HG02981 (cell line): ENCODE results near the gene KLHL6.
A peak's percentile ranks its signal among the peaks of the same experiment; 100 is the strongest.
"Not testable (repeated sequence)": the region's sequence is repeated elsewhere in the genome, so short reads cannot be mapped to it uniquely, and the experiment has no call there.

ENCODE experiments used
- ATAC-seq: cut with Tn5 transposase; IDR thresholded peaks from one replicate; pipeline ENCODE4 v1.9.1; 2021; ENCODE audit warnings: mild to moderate bottlenecking, moderate library complexity; ENCODE audit not compliant: unreplicated experiment

KLHL6 gene

DNA sequence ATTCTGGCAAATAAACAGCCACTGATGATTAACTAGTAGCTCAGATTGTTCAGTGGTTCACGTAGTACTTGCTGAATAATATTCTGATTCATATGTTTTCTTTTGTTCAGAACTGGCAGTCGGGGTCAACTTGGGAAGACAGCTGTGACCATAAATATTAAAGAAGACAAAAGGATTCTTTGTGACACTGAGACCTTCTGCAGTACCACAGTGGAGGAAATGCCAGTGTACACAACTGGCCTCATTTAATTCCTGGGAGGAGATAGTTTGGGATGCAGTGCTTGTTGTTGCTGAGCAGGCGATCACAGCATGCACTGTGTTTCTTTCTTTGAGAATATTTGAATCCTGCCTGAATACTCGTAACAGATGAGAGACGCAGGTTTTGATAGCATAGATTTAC, 100.4 kb downstream of the KLHL6 start:
- ATAC-seq, result no peak

DNA sequence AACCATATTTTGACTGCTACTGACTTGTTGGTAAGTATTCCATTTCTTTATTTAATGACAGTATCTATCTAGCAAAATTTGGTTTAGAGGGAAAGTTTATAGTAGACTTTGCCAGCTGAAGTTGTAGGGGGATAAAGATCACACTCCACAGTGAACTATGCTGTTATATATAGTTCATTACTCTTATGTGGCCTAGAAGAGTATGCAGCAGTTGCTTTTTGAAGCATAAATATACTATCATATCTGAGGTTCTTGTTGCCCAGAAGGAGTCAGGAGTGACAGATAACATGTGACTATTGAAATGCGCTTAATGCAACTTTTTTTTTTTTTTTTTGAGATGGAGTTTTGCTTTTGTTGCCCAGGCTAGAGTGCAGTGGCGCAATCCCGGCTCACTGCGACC, 101.4 kb downstream of the KLHL6 start:
- no peak for ATAC-seq

DNA sequence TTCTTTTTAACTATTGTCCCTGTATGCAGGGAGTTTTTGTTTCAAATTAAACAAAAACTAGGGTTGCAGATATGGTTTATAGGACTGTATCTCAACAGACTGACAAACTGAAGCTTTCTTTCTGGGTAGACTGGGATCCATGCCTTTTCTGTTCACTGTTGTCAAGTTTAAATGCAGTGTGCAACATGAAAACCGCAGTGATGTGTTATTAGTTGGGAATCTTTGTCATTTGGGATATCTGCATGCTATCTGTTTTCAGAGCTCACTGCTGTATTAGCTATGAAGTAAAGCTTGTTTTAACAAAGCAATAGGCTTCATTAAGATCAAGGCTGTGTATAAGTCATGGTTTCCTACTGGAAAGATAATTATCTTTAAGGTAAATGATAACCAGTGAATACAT, 105.7 kb downstream of the KLHL6 start:
- ATAC-seq, result no peak

DNA sequence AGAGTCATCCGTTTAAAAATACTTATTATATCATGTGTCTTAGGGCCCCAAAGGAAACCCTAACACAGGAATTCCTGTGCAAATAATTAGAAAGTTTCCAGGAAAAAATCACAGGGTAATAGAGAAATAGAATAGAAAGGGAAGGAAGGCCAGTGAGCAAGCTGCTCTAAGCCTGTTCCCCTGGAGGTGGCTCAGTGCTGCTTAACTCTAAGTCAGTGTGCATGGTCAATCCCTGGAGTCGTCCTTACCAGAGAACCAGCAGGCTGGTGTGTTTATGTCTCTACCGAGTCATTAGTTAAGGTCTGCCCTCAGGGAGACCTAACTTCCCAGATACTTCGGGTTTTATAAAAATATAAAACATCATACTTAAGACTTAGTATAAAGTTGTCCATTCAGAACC, 106.1 kb downstream of the KLHL6 start:
- ATAC-seq, result no peak

DNA sequence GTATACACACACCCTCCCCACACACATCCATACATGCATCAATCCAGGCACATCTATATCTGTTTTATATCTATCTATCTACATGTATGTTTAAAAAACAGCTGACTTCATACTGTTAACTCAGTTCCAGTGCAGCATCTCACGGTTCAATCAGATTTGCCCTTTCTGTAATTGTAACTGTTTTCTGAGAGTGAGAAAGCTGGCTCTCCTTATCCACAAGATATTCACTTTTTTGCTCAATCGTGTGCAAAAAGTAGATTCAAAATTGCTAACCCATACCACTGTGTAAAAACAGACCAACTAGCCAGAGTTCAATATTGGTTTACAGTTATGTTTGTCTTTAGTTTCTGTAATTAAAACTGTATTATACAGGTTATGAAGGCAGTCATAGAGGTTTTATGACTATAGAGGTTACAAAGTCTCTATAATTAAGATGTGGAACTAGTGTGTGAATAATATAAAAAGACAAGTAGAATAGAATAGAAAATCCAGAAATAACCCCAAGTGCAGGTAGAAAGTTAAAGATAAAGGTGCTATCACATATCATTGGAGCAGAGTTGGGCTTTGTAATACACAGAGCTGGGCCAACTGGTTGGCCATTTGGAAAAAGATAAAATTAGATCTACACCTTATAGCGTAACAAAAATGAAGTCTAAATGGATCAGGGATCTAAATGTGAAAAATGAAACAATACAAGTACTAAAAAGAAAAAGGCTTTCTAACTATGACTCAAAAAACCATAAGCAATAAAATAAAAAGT, 107.0 kb downstream of the KLHL6 start:
- ATAC-seq, result no peak

DNA sequence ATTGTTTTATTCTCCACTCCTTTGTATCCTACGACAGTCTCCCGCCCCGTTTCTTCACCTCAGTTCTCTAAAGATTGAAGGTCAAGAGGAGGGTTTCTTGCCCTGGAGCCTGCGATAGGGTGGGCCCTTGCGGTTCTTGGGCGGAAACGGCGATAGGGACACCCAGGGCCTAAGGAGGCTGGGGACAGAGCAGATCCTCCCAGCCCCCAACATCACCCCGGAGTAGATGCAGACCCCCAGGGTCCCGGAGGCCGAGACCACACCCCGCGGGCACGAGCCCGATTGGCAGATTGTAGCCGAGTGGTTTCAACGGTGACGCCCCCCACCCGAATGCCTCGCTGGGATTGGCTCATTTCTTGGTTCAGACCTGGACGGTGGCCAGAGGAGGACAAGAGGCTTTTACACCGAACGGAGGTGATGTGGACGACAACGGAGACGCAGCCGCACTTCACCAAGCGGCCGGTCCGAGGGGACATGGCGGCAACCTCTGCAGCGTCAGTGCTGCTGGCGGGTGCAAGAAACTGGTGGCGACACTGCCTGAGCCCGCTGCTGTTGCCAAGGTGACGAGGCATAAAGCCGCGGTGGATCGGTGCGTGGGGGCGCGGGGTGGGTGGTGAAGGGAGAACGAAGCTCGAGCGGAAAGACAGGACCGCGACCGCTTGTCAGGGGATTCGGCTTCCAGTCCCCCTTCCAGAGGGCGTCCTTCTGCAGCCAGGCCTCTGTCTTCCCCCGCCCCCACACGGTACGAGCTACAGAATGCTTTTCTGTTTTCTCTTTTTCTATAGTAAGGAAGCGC, 108.1 kb downstream of the KLHL6 start:
- peak; percentile 87 for ATAC-seq

DNA sequence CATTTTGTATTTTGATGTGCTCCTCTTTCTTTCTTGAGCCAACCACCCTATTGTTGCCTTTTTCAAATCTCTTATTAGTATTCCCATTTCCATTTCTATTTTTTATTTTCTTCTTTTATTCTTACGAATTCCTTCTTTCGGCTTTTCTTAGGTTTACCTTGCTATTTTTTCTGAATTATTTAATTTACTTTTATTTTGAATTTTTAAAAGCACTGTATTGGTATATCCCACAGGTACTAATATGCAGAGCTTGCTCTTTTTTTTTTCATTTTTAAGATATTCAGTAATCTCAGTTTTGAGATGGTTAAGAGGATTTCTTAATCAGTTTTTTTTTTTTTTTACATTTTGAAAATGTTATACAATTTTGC, 108.7 kb downstream of the KLHL6 start:
- no peak for ATAC-seq

DNA sequence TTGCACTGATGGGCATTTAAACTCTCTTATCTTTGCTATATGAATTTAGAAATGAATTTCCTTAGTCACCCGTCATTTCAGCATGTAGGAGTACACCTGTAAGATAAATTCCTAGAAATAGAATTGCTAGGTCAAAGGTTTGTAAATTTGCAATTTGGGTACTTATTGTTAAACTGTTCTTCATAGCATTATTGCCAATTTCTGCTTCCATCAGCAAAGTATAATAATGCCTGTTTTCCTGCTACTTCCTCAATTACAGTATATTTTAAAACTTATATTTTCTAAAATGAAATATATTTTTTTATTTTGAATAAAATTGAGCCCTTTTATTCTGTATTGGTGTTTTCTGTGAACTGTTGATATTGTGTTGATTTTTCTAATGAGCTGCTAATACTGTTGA, 110.8 kb downstream of the KLHL6 start:
- ATAC-seq, result no peak

DNA sequence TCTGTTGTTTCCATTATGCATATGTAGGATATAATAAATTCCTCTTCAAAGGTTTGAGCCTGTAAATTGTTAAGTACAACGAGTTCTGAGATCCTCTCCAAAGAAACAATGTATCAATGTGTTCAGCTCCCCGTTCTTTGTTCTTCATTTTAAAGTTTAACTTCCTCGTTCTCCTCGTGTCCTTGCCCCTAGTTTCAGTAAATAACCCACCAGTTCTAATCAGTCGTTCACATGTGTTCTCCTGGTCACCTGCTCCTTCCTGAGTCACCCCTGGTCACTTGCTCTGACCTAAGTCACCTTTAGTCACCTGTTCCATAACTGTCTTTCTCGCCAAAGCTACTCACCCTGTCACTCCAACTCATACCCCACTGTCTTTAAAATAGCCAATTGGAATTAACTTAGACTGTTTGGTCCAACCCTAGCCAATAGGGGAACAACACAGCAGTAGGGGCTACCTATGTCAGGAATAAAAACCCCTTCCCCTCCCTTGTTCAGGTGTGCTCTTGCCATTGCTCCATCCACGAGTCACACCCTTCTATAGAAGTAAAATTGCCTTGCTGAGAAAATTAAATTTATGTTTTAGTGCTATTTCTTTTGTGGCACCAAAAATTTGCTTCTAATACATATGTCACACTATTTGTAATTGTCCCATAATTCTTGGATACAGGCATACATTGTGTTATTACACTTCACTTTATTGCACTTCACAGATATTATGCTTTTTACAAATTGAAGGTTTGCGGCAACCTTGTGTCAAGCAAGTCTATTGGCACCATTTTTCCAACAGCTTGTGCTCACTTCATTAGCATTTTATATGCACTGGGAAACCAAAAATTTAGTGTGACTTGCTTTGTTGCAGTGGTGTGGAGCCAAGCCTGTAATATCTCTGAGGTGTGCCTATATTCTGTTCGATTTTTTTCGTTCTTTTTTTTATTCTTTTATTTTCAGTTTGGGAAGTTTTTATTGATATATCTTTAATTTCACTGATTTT, 111.8 kb downstream of the KLHL6 start:
- ATAC-seq, result no peak

DNA sequence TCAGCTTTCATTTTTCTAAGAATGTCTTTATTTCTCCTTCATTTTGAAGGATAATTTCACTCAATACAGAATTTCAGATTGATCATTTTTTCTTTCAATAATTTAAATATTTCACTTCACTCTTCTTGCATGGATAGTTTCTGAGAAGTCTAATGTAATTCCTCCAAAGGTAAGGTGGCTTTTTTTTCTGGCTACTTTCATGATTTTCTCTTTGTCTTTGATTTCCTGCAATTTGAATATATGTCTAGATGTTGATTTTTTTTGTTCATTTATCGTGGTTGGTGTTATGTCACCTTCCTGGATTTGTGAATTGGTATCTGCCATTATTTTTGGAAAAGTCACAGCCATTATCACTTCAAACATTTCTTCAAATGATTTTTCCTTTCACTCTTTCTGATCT, 112.5 kb downstream of the KLHL6 start:
- ATAC-seq, result no peak

DNA sequence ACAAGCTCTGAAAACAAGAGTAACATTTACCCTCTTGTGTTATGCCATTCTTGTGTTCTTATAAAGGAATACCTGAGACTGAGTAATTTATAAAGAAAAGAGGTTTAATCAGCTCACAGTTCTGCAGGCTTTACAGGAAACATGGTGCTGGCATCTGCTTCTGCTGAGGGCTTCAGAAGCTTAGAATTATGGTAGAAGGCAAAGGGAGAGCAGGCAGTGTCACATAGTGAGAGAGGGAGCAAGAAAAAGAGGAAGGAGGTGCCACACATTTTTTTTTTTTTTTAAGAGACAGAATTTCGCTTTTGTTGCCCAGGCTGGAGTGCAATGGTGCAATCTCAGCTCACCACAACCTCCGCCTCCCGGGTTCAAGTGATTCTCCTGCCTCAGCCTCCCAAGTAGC, 115.0 kb downstream of the KLHL6 start:
- not testable (repeated sequence) for ATAC-seq

DNA sequence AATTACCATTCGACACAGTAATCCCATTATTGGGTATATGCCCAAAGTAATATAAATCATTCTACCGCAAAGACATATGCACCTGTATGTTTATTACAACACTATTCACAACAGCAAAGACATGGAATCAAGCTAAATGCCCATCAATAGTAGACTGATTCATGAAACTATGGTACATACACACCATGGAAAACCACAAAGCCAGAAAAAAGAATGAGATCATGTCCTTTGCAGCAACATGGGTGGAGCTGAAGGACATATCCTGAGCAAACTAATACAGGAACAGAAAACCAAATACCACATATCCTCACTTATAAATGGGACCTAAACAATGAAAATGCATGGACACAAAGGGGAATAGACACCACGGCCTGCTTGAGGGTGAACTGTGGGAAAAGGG, 116.0 kb downstream of the KLHL6 start:
- ATAC-seq, result no peak

DNA sequence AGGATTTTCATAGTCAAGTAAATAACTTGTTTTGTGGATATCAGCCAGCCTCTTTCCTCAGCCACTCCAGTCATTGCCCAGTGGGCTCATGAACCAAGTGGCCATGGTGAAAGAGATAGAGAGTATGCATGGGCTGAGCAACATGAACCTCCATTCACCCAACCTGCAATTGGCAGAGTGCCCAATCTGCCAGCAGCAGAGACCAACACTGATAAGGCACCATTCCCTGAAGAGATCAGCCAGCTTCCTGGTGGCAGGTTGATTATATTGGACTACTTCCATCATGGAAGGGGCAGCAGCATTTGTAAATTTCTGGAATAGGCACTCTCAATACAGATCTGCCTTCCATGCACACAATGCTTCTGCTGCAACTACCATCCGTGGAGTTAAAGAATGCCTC, 116.8 kb downstream of the KLHL6 start:
- ATAC-seq, result no peak

DNA sequence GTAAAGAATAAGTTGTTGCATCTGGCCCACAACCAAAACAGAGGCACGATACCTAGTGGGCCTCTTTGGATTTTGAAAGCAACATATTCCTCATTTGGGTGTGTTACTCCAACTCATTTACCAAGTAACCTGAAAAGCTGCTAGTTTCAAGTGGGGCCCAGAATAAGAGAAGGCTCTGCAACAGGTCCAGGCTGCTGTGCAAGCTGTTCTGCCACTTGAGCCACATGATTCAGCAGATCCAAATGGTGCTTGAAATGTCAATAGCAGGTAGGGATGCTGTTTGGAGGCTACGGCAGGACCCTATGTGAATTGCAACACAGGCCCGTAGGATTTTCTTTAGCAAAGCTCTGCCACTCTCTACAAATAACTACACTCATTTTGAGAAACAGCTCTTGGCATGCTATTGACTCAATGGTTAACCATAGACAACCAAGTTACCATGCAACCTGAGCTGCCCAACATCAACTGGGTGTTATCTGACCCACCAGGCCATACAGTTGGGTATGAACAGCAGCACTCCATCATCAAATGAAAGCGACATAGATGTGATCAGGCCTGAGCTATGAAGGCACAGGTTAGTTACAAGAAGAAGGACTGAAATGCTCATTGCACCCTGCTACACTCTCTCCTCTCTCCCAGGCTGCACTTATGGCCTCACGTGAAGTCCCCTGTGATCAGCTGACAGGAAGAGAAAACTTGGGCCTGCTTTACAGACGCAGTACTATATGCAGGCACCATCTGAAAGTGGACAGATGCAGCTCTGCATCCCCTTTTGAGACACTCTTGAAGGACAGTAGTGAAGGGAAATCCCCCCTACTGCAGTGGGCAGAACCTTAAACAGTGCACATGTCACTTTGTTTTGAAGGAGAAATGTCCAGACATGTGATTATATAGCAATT, 117.6 kb downstream of the KLHL6 start:
- ATAC-seq, result no peak
